Measurements from ENCODE around the gene PLA2G6. TPM values are rescaled to one million over a fixed set of nuclear protein-coding genes. Genes with fewer than 3 reads are reported as not detected.
A peak's percentile ranks its signal among the peaks of the same experiment; 100 is the strongest.

PLA2G6 gene
- total and polyA plus RNA-seq, 9 of the 15 experiments (the other 6 are each of a cell fraction or from before 2014, with no cell fraction given) = 0.11 to 12.2 (median 9.7) TPM

GRCh38 chr22:38230916-38231315, 49.3 kb upstream of the PLA2G6 start:
- H3K79me2 ChIP-seq (ENCODE audit: control insufficient read depth, insufficient read depth, low read length) = no peaks in the 10 kb centered on the region
- TF ChIP-seq ASH1L (IDR thresholded peaks at IDR 0.05; ENCODE audit: borderline replicate concordance, low read depth, partially characterized antibody) (no peak), ZFX (CRISPR knock-in tag; IDR thresholded peaks at IDR 0.05) (no peak), POLR2B (IDR thresholded peaks at IDR 0.05; ENCODE audit: low read depth, partially characterized antibody) (no peak), CHD1 (IDR thresholded peaks at IDR 0.05; ENCODE audit: low read length) (no peak)
- no peaks in the 10 kb centered on the region for H3K9me1 ChIP-seq (ENCODE audit: control insufficient read depth, insufficient read depth, low read length)
- H3K36me3 ChIP-seq (ENCODE audit: control insufficient read depth, insufficient read depth, low read length) = peaks cover 36% of the 10 kb centered on the region; the same call in 2 of the 3 replicates
- no peaks in the 10 kb centered on the region; a peak in 2 of 5 replicates for H3K4me1 ChIP-seq (replicated peaks in 1 of 2; ENCODE audit: control insufficient read depth in 2 of 2, insufficient read depth in 2 of 2, low read length in 2 of 2)
- FAIRE-seq (no peak), ATAC-seq (no peak), DNase-seq (ENCODE audit: extremely low read depth in 1 of 4, low spot score in 3 of 4) (no peak)
- H3K27ac ChIP-seq (ENCODE audit: extremely low read depth, low read depth, low read length) = no peak overlapping the region
- H3K27me3 ChIP-seq (ENCODE audit: control insufficient read depth in 2 of 2, insufficient read depth in 2 of 2, low read length in 2 of 2) = no peaks in the 10 kb centered on the region
- H2AFZ ChIP-seq (ENCODE audit: low read depth, low read length) = no peak overlapping the region
- ChIA-PET POLR2A (interaction anchor here (0.7 kb wide), 1 partner anchor 141 kb away, joined by 3 read pairs; no protein-coding TSS in a partner anchor), CTCF (ENCODE audit: low intra/inter-chr PET ratio) (no interaction called here)
- no peak overlapping the region for H3K4me2 ChIP-seq (ENCODE audit: insufficient read depth, low read length)
- H3K9ac ChIP-seq (ENCODE audit: insufficient read depth in 1 of 2, low read depth in 2 of 2, low read length in 2 of 2) = no peak overlapping the region
- BruUV-seq (replicated peaks) = no TSS peak
- H3K4me3 ChIP-seq = no peak overlapping the region
- no peaks in the 10 kb centered on the region for H4K20me1 ChIP-seq (replicated peaks; ENCODE audit: control insufficient read depth, insufficient read depth, low read length)
- in situ Hi-C loops (cut with MboI) (no loop called here), intact Hi-C loops (cut with micrococcal nuclease) (no loop called here)
- H3K9me3 ChIP-seq (replicated peaks; ENCODE audit: control insufficient read depth, insufficient read depth, low read depth, low read length) = no peaks in the 10 kb centered on the region
- WGBS (ENCODE audit: insufficient coverage, low coverage, missing lambda C conversion rate) = 84% methylated on average over 8 of the region's 9 CpGs

DNA sequence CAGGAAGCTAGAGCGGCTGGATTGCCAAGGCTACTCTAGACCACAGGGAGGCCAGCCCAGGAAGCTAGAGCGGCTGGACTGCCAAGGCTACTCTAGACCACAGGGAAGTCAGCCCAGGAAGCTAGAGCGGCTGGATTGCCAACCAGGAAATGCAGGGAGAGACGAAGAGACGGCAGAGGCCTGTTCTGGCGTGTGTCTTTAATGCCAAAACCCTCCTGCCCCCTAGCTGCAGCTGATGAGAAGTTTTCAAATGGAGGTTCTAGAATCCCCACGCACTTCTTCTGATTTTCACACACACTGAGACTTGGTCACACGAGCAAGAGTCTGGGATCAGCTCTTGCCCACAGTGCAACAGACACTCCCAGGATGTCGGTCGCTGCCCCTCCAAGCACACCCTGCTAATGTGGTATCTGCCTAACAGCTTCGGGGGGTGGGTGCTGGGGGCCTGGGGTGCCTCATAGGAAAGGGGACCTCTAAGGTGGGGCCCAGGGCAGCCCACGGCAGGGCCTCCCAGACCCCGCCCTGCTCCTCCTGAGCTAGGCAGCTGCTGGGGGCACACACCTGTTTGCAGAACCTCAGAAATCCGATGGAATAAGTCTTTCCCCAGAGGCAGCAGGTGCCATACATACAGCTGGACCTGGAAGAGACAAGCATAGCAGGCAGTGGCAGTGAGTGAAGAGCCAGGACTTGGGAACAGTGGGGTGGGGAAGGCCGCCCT, 48.6 kb upstream of the PLA2G6 start:
- Histone ChIP-seq H2AFZ (ENCODE audit: low read depth, low read length) (no peak overlapping the region), H3K27me3 (ENCODE audit: control insufficient read depth in 2 of 2, insufficient read depth in 2 of 2, low read length in 2 of 2) (no peaks in the 10 kb centered on the region), H3K9me3 (replicated peaks; ENCODE audit: control insufficient read depth, insufficient read depth, low read depth, low read length) (no peaks in the 10 kb centered on the region), H3K36me3 (ENCODE audit: control insufficient read depth, insufficient read depth, low read length) (peaks cover 36% of the 10 kb centered on the region; the same call in 2 of the 3 replicates), H3K4me1 (replicated peaks in 1 of 2; ENCODE audit: control insufficient read depth in 2 of 2, insufficient read depth in 2 of 2, low read length in 2 of 2) (no peaks in the 10 kb centered on the region; a peak in 2 of 5 replicates), H3K27ac (ENCODE audit: extremely low read depth, low read depth, low read length) (no peak overlapping the region), H3K9me1 (ENCODE audit: control insufficient read depth, insufficient read depth, low read length) (no peaks in the 10 kb centered on the region), H3K4me3 (no peak overlapping the region), H4K20me1 (replicated peaks; ENCODE audit: control insufficient read depth, insufficient read depth, low read length) (no peaks in the 10 kb centered on the region), H3K79me2 (ENCODE audit: control insufficient read depth, insufficient read depth, low read length) (no peaks in the 10 kb centered on the region), H3K9ac (ENCODE audit: insufficient read depth in 1 of 2, low read depth in 2 of 2, low read length in 2 of 2) (no peak overlapping the region), H3K4me2 (ENCODE audit: insufficient read depth, low read length) (no peak overlapping the region)
- BruUV-seq (replicated peaks) = no TSS peak
- CTCF ChIA-PET (ENCODE audit: low intra/inter-chr PET ratio) = no interaction called here
- DNase-seq (ENCODE audit: extremely low read depth in 1 of 4, low spot score in 3 of 4) (peak in 3 of 4 experiments; percentile 17 to 24 (median 22)), FAIRE-seq (no peak), ATAC-seq (peak; percentile 54; the same call in 2 of the 3 replicates)
- intact Hi-C loops (cut with micrococcal nuclease) (no loop called here), in situ Hi-C loops (cut with MboI) (no loop called here)
- POLR2A ChIA-PET = interaction anchor here (0.6 to 1.2 kb wide), 3 partner anchors 12 to 140 kb away, joined by 3 to 4 read pairs (median 3); no protein-coding TSS in a partner anchor
- 83% methylated on average over 7 of the region's 15 CpGs for WGBS (ENCODE audit: insufficient coverage, low coverage, missing lambda C conversion rate)
- TF ChIP-seq MXI1 (IDR thresholded peaks at IDR 0.05; ENCODE audit: low read depth, low read length) (no peak), DMBX1 (CRISPR knock-in tag; IDR thresholded peaks at IDR 0.05; ENCODE audit: borderline replicate concordance) (no peak), ZBTB12 (CRISPR knock-in tag; IDR thresholded peaks at IDR 0.05) (no peak)
- TF ChIP-seq, protein P1, sequence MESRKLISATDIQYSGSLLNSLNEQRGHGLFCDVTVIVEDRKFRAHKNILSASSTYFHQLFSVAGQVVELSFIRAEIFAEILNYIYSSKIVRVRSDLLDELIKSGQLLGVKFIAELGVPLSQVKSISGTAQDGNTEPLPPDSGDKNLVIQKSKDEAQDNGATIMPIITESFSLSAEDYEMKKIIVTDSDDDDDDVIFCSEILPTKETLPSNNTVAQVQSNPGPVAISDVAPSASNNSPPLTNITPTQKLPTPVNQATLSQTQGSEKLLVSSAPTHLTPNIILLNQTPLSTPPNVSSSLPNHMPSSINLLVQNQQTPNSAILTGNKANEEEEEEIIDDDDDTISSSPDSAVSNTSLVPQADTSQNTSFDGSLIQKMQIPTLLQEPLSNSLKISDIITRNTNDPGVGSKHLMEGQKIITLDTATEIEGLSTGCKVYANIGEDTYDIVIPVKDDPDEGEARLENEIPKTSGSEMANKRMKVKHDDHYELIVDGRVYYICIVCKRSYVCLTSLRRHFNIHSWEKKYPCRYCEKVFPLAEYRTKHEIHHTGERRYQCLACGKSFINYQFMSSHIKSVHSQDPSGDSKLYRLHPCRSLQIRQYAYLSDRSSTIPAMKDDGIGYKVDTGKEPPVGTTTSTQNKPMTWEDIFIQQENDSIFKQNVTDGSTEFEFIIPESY (CRISPR knock-in tag; IDR thresholded peaks at IDR 0.05) = no peak
- TF ChIP-seq, protein P2, sequence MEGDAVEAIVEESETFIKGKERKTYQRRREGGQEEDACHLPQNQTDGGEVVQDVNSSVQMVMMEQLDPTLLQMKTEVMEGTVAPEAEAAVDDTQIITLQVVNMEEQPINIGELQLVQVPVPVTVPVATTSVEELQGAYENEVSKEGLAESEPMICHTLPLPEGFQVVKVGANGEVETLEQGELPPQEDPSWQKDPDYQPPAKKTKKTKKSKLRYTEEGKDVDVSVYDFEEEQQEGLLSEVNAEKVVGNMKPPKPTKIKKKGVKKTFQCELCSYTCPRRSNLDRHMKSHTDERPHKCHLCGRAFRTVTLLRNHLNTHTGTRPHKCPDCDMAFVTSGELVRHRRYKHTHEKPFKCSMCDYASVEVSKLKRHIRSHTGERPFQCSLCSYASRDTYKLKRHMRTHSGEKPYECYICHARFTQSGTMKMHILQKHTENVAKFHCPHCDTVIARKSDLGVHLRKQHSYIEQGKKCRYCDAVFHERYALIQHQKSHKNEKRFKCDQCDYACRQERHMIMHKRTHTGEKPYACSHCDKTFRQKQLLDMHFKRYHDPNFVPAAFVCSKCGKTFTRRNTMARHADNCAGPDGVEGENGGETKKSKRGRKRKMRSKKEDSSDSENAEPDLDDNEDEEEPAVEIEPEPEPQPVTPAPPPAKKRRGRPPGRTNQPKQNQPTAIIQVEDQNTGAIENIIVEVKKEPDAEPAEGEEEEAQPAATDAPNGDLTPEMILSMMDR (IDR thresholded peaks at IDR 0.05 in 2 of 3, conservative IDR thresholded peaks at IDR 0.05 in 1 of 3; ENCODE audit: insufficient read depth in 2 of 3, low read depth in 1 of 3, low read length in 3 of 3) = peak; percentile 30 to 56 (median 35); a peak in 4 of 6 replicates

Measured in K562 (cell line).